ENCODE measurements around the gene PHLDA3. TPM values are rescaled to one million over a fixed set of nuclear protein-coding genes. Genes with fewer than 3 reads are reported as not detected.

The PHLDA3 gene
- total RNA-seq, 1 donor from 2014 or later: 21.1 TPM

DNA sequence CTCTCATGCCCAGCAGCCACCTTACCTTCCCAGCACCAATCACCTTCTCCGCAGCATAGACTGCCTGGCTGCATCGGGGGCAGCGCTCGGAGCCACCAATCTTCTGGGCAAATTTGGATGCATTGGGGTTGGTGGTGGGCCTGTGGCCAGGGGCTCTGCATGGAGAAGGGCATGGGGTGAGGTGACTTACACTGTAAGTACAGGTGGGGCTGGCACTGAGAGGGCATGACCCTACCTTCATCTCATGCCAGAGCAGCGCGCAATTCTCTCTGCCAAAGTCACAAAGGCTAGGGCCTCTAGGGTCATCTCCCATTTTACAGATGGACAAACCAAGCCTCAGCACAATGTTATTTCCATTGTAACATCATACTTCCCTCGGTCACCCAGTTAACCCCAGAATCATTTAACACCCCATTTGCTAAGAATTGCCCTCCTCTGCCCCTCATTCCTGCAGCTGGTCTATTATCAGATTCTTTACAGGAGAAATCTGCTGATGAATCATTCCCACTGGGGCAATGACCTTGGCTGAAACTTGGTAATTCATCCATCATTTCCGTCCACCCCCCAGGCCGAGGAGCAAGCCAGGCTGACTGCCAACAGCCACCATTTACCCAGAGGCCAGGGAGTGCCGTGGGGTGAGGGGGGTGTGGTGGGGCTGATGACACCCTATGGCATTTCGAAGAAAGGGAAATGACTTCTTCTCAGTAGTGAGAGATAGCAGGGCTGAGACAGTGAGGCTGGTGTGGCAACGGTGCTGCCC is 20.0 kb upstream of the PHLDA3 start:
- H3K27me3 ChIP-seq (ENCODE audit: low read depth): no peaks in the 10 kb centered on the region
- H3K27ac ChIP-seq (replicated peaks): peak overlapping the region; percentile 41
- intact Hi-C loops (cut with micrococcal nuclease): no loop called here
- H3K4me3 ChIP-seq: no peak overlapping the region
- H3K4me1 ChIP-seq: peaks cover 76% of the 10 kb centered on the region
- DNase-seq: peak; percentile 48
- TF ChIP-seq, protein P1, sequence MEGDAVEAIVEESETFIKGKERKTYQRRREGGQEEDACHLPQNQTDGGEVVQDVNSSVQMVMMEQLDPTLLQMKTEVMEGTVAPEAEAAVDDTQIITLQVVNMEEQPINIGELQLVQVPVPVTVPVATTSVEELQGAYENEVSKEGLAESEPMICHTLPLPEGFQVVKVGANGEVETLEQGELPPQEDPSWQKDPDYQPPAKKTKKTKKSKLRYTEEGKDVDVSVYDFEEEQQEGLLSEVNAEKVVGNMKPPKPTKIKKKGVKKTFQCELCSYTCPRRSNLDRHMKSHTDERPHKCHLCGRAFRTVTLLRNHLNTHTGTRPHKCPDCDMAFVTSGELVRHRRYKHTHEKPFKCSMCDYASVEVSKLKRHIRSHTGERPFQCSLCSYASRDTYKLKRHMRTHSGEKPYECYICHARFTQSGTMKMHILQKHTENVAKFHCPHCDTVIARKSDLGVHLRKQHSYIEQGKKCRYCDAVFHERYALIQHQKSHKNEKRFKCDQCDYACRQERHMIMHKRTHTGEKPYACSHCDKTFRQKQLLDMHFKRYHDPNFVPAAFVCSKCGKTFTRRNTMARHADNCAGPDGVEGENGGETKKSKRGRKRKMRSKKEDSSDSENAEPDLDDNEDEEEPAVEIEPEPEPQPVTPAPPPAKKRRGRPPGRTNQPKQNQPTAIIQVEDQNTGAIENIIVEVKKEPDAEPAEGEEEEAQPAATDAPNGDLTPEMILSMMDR (IDR thresholded peaks at IDR 0.05; ENCODE audit: borderline replicate concordance): no peak
- peaks cover 45% of the 10 kb centered on the region for H3K36me3 ChIP-seq
- H3K9me3 ChIP-seq (replicated peaks): no peaks in the 10 kb centered on the region

GRCh38 chr1:201487742-201488141 is 18.8 kb upstream of the PHLDA3 start:
- H3K4me1 ChIP-seq: peaks cover 63% of the 10 kb centered on the region
- intact Hi-C loops (cut with micrococcal nuclease): no loop called here
- TF ChIP-seq, protein P1 (IDR thresholded peaks at IDR 0.05; ENCODE audit: borderline replicate concordance): no peak
- no peak for DNase-seq
- no peaks in the 10 kb centered on the region for H3K27me3 ChIP-seq (ENCODE audit: low read depth)
- no peaks in the 10 kb centered on the region for H3K9me3 ChIP-seq (replicated peaks)
- H3K36me3 ChIP-seq: peaks cover 51% of the 10 kb centered on the region
- no peak overlapping the region for H3K27ac ChIP-seq (replicated peaks)
- no peak overlapping the region for H3K4me3 ChIP-seq

DNA sequence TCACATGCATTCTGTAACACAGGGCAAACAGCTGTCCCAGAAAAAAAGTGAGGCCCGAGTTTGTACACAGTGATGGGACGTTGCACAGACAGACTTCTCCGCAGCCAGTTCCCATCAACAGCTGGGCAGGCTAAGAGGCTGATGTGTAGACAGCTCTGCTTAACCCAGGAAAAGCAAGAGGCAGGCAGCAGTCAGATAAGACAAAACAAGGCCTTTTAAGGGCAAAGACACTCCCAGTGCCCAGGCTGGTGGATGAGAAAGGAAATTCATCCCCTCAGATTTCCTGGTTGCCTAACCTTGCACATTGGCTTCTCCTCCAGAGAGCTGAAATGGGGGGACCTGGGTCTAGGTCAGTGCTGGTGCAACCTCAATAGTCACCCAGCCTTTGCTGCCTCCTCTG is 17.2 kb upstream of the PHLDA3 start:
- peaks cover 60% of the 10 kb centered on the region for H3K4me1 ChIP-seq
- H3K27me3 ChIP-seq (ENCODE audit: low read depth): no peaks in the 10 kb centered on the region
- no peak overlapping the region for H3K4me3 ChIP-seq
- no peaks in the 10 kb centered on the region for H3K9me3 ChIP-seq (replicated peaks)
- DNase-seq: no peak
- H3K27ac ChIP-seq (replicated peaks): peak overlapping the region; percentile 4
- H3K36me3 ChIP-seq: peaks cover 51% of the 10 kb centered on the region
- TF ChIP-seq, protein P1 (IDR thresholded peaks at IDR 0.05; ENCODE audit: borderline replicate concordance): no peak
- intact Hi-C loops (cut with micrococcal nuclease): no loop called here

- no peak overlapping the region for H3K4me3 ChIP-seq
- TF ChIP-seq, protein P1 (IDR thresholded peaks at IDR 0.05; ENCODE audit: borderline replicate concordance): no peak
- H3K4me1 ChIP-seq: peaks cover 60% of the 10 kb centered on the region
- peak overlapping the region; percentile 4 for H3K27ac ChIP-seq (replicated peaks)
- DNase-seq: no peak
- no peaks in the 10 kb centered on the region for H3K27me3 ChIP-seq (ENCODE audit: low read depth)
- H3K9me3 ChIP-seq (replicated peaks): no peaks in the 10 kb centered on the region
- peaks cover 51% of the 10 kb centered on the region for H3K36me3 ChIP-seq
- intact Hi-C loops (cut with micrococcal nuclease): no loop called here
These were observed 16.3 kb upstream of the PHLDA3 start for GRCh38 chr1:201485184-201485774.

DNA sequence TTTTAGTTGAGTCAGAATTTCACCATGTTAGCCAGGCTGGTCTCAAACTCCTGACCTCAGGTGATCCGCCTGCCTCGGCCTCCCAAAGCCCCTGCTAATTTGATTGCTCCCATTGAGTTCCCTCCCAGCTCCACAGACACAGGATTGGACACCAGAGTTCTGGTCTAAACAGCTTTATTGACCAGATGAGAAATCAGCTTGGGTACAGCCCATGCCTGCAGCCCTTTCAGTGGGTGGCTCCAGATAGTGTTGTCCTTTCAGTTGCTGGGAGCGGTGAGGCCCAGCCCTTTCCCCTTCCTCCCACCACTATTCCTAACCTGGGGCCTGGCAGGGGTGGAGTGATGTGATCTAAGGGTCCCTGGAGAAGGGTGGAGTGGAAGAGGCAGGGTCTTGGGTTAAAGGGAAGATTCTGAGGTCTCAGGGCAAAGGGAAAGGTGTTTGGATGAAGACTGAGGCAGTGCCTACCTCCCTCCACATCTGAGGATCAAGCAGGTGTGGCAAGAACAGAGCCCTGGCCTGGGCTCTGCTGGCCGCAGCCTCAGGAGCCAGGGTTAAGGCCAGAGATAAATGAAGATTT is 14.5 kb upstream of the PHLDA3 start:
- no peaks in the 10 kb centered on the region for H3K9me3 ChIP-seq (replicated peaks)
- H3K27ac ChIP-seq (replicated peaks): no peak overlapping the region
- H3K4me1 ChIP-seq: peaks cover 51% of the 10 kb centered on the region
- intact Hi-C loops (cut with micrococcal nuclease): loop anchor here (2.0 kb wide), 1 partner anchor 29 kb away; no protein-coding TSS in a partner anchor
- no peak overlapping the region for H3K4me3 ChIP-seq
- peaks cover 40% of the 10 kb centered on the region for H3K36me3 ChIP-seq
- no peak for DNase-seq
- TF ChIP-seq, protein P1 (IDR thresholded peaks at IDR 0.05; ENCODE audit: borderline replicate concordance): no peak
- no peaks in the 10 kb centered on the region for H3K27me3 ChIP-seq (ENCODE audit: low read depth)
